HG03565 (cell line): Measurements from ENCODE around the gene ZNF436.
"Not testable (repeated sequence)": the region's sequence is repeated elsewhere in the genome, so short reads cannot be mapped to it uniquely, and the experiment has no call there.

ENCODE experiments used
- ATAC-seq: cut with Tn5 transposase; IDR thresholded peaks from one replicate; pipeline ENCODE4 v1.9.1; 2021; ENCODE audit warnings: mild to moderate bottlenecking, moderate library complexity; ENCODE audit not compliant: unreplicated experiment

ZNF436 gene

GRCh38 chr1:23393706-23394105 lies 24.1 kb upstream of the ZNF436 start:
- no peak for ATAC-seq

- no peak for ATAC-seq
Measured at GRCh38 chr1:23392125-23392855, 22.7 kb upstream of the ZNF436 start.

GRCh38 chr1:23389837-23390321 lies 20.2 kb upstream of the ZNF436 start:
- ATAC-seq: no peak

GRCh38 chr1:23387494-23387893 lies 17.9 kb upstream of the ZNF436 start:
- ATAC-seq: no peak

GRCh38 chr1:23385119-23385621 lies 15.5 kb upstream of the ZNF436 start:
- no peak for ATAC-seq

GRCh38 chr1:23384312-23385058 lies 14.8 kb upstream of the ZNF436 start:
- ATAC-seq: no peak

GRCh38 chr1:23383577-23384311 lies 14.1 kb upstream of the ZNF436 start:
- ATAC-seq: no peak

- ATAC-seq: no peak
Measured at GRCh38 chr1:23381233-23381885, 11.7 kb upstream of the ZNF436 start.

- no peak for ATAC-seq
Measured at GRCh38 chr1:23380719-23381118, 11.1 kb upstream of the ZNF436 start.

- ATAC-seq: not testable (repeated sequence)
Measured at GRCh38 chr1:23380236-23380635, 10.6 kb upstream of the ZNF436 start.

GRCh38 chr1:23376890-23377811 lies 7.5 kb upstream of the ZNF436 start:
- ATAC-seq: no peak

GRCh38 chr1:23374079-23374735 lies 4.6 kb upstream of the ZNF436 start:
- not testable (repeated sequence) for ATAC-seq

- no peak for ATAC-seq
Measured at GRCh38 chr1:23371987-23372880, 2.6 kb upstream of the ZNF436 start.

- ATAC-seq: no peak
Measured at GRCh38 chr1:23370709-23371584, 1.3 kb upstream of the ZNF436 start.

- ATAC-seq: no peak
Measured at GRCh38 chr1:23370330-23370708, 683 bp upstream of the ZNF436 start.

GRCh38 chr1:23368562-23369334 lies 888 bp downstream of the ZNF436 start:
- peak; percentile 45 for ATAC-seq
